Left ventricle myocardium inferior (tissue), 1 donor: Measurements from ENCODE around the gene ANTXR2. TPM values are rescaled to one million over a fixed set of nuclear protein-coding genes. Genes with fewer than 3 reads are reported as not detected.
"Not testable (repeated sequence)": the region's sequence is repeated elsewhere in the genome, so short reads cannot be mapped to it uniquely, and the experiment has no call there.

Experiments used
- DNase-seq: peaks from one replicate; pipeline ENCODE4 v3.0.0-alpha.2; 2020
- H3K27ac ChIP-seq: fragments of 200-600 bp; replicated peaks from 2 replicates; pipeline ENCODE4 v1.8.0; 2021
- H3K27me3 ChIP-seq: fragments of 200-600 bp; 2 replicates; pipeline ENCODE4 v1.8.0; 2021; ENCODE audit warnings: low read depth
- H3K36me3 ChIP-seq: fragments of 200-600 bp; 2 replicates; pipeline ENCODE4 v1.8.0; 2021
- H3K4me1 ChIP-seq: fragments of 200-600 bp; 2 replicates; pipeline ENCODE4 v1.8.0; 2021
- H3K4me3 ChIP-seq: fragments of 200-600 bp; 2 replicates; pipeline ENCODE4 v1.8.0; 2021; ENCODE audit warnings: mild to moderate bottlenecking, moderate library complexity
- H3K9me3 ChIP-seq: fragments of 200-600 bp; replicated peaks from 2 replicates; pipeline ENCODE4 v1.8.0; 2021
- CTCF ChIP-seq: fragments of 200-600 bp; IDR thresholded peaks from 2 replicates; pipeline ENCODE4 v1.8.0; 2021; ENCODE audit warnings: antibody characterized with exemption, mild to moderate bottlenecking, borderline replicate concordance
- intact Hi-C: fragments of 100-400 bp; cut with micrococcal nuclease; formaldehyde crosslinking; loops from one replicate; pipeline ENCODE4 v1.11.0; 2022
- total RNA-seq: library from RNA; stranded (reverse); fragmentation: NEBNext Ultra II Directional; extraction: Animal tissue kit (Norgen Biotek cat#: 25700); gene quantifications from one replicate; pipeline ENCODE4 v1.2.1, GENCODE V29; 2021
- donor health status: DM: no; HTN: yes; CAD: no; lungs with severe emphysema.

The ANTXR2 gene
- total RNA-seq, 1 donor from 2014 or later = 42.4 TPM

- H3K36me3 ChIP-seq = peaks cover 17% of the 10 kb centered on the region
Observed at GRCh38 chr4:80006935-80007744, 65.9 kb downstream of the ANTXR2 start.

GRCh38 chr4:80005863-80006262 is 67.2 kb downstream of the ANTXR2 start:
- Histone ChIP-seq H3K27ac (no peak overlapping the region), H3K36me3 (peaks cover 17% of the 10 kb centered on the region), H3K9me3 (peaks cover 26% of the 10 kb centered on the region), H3K4me1 (peaks cover 16% of the 10 kb centered on the region), H3K4me3 (no peak overlapping the region), H3K27me3 (no peaks in the 10 kb centered on the region)
- no peak for TF ChIP-seq CTCF
- DNase-seq = no peak
- intact Hi-C loops = no loop called here

More at GRCh38 chr4:80006935-80007744, 65.9 kb downstream of the ANTXR2 start:
- intact Hi-C loops = no loop called here
- DNase-seq = no peak
- peaks cover 16% of the 10 kb centered on the region for H3K4me1 ChIP-seq
- peaks cover 24% of the 10 kb centered on the region for H3K9me3 ChIP-seq
- H3K4me3 ChIP-seq = no peak overlapping the region
- TF ChIP-seq CTCF = no peak
- H3K27me3 ChIP-seq = no peaks in the 10 kb centered on the region
- peak overlapping the region; percentile 14 for H3K27ac ChIP-seq

- Histone ChIP-seq H3K27ac (no peak overlapping the region), H3K4me3 (no peak overlapping the region), H3K4me1 (peaks cover 21% of the 10 kb centered on the region), H3K36me3 (peaks cover 17% of the 10 kb centered on the region), H3K27me3 (no peaks in the 10 kb centered on the region), H3K9me3 (peaks cover 26% of the 10 kb centered on the region)
- DNase-seq = no peak
- no peak for TF ChIP-seq CTCF
- intact Hi-C loops = no loop called here
Observed at GRCh38 chr4:80004319-80004718, 68.7 kb downstream of the ANTXR2 start.

GRCh38 chr4:80002559-80002958 is 70.5 kb downstream of the ANTXR2 start:
- intact Hi-C loops, DNase-seq: not testable (repeated sequence)
- peaks cover 11% of the 10 kb centered on the region for H3K36me3 ChIP-seq

GRCh38 chr4:79999048-79999447 is 74.0 kb downstream of the ANTXR2 start:
- H3K4me3 ChIP-seq, DNase-seq, H3K27ac ChIP-seq, intact Hi-C loops, H3K27me3 ChIP-seq, H3K36me3 ChIP-seq: not testable (repeated sequence)
- Histone ChIP-seq H3K9me3 (peaks cover 16% of the 10 kb centered on the region), H3K4me1 (peaks cover 12% of the 10 kb centered on the region)

More at GRCh38 chr4:80002559-80002958, 70.5 kb downstream of the ANTXR2 start:
- peaks cover 26% of the 10 kb centered on the region for H3K9me3 ChIP-seq
- H3K4me3 ChIP-seq, H3K27me3 ChIP-seq, H3K27ac ChIP-seq: not testable (repeated sequence)
- H3K4me1 ChIP-seq = peaks cover 17% of the 10 kb centered on the region

- no peak for DNase-seq
- H3K4me1 ChIP-seq = peaks cover 12% of the 10 kb centered on the region
- peaks cover 9% of the 10 kb centered on the region for H3K9me3 ChIP-seq
- TF ChIP-seq CTCF = no peak
- H3K27ac ChIP-seq = no peak overlapping the region
- no peaks in the 10 kb centered on the region for H3K27me3 ChIP-seq
- no peaks in the 10 kb centered on the region for H3K36me3 ChIP-seq
- H3K4me3 ChIP-seq = no peak overlapping the region
- intact Hi-C loops = no loop called here
Observed at GRCh38 chr4:79998201-79998600, 74.8 kb downstream of the ANTXR2 start.
